ENCODE data around the gene SLC25A40. TPM values are rescaled to one million over a fixed set of nuclear protein-coding genes. Genes with fewer than 3 reads are reported as not detected.
"Not testable (repeated sequence)": the region's sequence is repeated elsewhere in the genome, so short reads cannot be mapped to it uniquely, and the experiment has no call there.

The SLC25A40 gene
- total RNA-seq, 1 experiment from 2014 or later = 43.7 TPM

DNA sequence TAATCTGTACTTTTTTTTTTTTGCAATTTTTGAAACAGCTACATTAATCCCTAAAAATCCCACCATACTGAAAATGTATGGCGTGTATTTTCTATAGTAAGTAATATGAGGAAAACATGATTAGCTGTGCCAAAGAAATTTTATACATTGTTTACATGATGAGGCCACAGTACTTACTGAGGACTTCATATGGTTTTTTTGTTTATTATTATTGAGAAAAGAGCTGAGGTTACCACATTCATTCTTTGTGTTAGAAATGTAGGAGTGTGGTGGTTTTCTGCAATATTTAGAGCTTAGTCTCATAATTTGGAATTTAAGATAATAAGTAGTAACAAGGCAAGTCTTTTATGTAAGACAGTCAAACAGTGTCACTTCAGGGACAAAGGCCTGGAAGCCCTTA, 45.1 kb downstream of the SLC25A40 start:
- POLR2A ChIA-PET = interaction anchor here (0.7 kb wide), 3 partner anchors 12 to 310 kb away, joined by 3 read pairs; no protein-coding TSS in a partner anchor
- intact Hi-C loops (cut with micrococcal nuclease; ENCODE audit: unreplicated experiment) = no loop called here
- in situ Hi-C loops (cut with HindIII; ENCODE audit: low pct_unique_long_range_greater_than_20kb, low sequenced_read_pairs) = no loop called here
- BruUV-seq (replicated peaks) = no TSS peak
- no peaks in the 10 kb centered on the region for H3K9me3 ChIP-seq (ENCODE audit: control insufficient read depth, insufficient read depth, low read depth, low read length)
- H3K36me3 ChIP-seq (ENCODE audit: control insufficient read depth, insufficient read depth, low read length) = no peaks in the 10 kb centered on the region; the same call in 1 of the 2 replicates
- CTCF ChIA-PET = interaction anchor here (0.6 kb wide), 1 partner anchor 339 kb away, joined by 3 read pairs; no protein-coding TSS in a partner anchor
- no peaks in the 10 kb centered on the region for H3K4me1 ChIP-seq (ENCODE audit: control insufficient read depth, insufficient read depth, low read length)
- no peak overlapping the region for H3K27ac ChIP-seq (ENCODE audit: low read length)
- H3K4me3 ChIP-seq (ENCODE audit: low read depth in 2 of 2, low read length in 2 of 2) = no peak overlapping the region
- TF ChIP-seq, protein P1, sequence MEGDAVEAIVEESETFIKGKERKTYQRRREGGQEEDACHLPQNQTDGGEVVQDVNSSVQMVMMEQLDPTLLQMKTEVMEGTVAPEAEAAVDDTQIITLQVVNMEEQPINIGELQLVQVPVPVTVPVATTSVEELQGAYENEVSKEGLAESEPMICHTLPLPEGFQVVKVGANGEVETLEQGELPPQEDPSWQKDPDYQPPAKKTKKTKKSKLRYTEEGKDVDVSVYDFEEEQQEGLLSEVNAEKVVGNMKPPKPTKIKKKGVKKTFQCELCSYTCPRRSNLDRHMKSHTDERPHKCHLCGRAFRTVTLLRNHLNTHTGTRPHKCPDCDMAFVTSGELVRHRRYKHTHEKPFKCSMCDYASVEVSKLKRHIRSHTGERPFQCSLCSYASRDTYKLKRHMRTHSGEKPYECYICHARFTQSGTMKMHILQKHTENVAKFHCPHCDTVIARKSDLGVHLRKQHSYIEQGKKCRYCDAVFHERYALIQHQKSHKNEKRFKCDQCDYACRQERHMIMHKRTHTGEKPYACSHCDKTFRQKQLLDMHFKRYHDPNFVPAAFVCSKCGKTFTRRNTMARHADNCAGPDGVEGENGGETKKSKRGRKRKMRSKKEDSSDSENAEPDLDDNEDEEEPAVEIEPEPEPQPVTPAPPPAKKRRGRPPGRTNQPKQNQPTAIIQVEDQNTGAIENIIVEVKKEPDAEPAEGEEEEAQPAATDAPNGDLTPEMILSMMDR (IDR thresholded peaks at IDR 0.05) = no peak
- TF ChIP-seq POLR2AphosphoS5 (IDR thresholded peaks at IDR 0.05; ENCODE audit: low read depth, low read length) (no peak), TCF7L2 (IDR thresholded peaks at IDR 0.05; ENCODE audit: low read depth, low read length) (no peak), SIN3A (IDR thresholded peaks at IDR 0.05; ENCODE audit: borderline replicate concordance, insufficient read depth, low read depth, low read length) (no peak)
- TF ChIP-seq, protein P2, sequence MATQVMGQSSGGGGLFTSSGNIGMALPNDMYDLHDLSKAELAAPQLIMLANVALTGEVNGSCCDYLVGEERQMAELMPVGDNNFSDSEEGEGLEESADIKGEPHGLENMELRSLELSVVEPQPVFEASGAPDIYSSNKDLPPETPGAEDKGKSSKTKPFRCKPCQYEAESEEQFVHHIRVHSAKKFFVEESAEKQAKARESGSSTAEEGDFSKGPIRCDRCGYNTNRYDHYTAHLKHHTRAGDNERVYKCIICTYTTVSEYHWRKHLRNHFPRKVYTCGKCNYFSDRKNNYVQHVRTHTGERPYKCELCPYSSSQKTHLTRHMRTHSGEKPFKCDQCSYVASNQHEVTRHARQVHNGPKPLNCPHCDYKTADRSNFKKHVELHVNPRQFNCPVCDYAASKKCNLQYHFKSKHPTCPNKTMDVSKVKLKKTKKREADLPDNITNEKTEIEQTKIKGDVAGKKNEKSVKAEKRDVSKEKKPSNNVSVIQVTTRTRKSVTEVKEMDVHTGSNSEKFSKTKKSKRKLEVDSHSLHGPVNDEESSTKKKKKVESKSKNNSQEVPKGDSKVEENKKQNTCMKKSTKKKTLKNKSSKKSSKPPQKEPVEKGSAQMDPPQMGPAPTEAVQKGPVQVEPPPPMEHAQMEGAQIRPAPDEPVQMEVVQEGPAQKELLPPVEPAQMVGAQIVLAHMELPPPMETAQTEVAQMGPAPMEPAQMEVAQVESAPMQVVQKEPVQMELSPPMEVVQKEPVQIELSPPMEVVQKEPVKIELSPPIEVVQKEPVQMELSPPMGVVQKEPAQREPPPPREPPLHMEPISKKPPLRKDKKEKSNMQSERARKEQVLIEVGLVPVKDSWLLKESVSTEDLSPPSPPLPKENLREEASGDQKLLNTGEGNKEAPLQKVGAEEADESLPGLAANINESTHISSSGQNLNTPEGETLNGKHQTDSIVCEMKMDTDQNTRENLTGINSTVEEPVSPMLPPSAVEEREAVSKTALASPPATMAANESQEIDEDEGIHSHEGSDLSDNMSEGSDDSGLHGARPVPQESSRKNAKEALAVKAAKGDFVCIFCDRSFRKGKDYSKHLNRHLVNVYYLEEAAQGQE (IDR thresholded peaks at IDR 0.05; ENCODE audit: insufficient read depth in 1 of 2, low read depth in 2 of 2, low read length in 1 of 2) = no peak
- no peak for DNase-seq (ENCODE audit: low read depth, low spot score)
- H3K27me3 ChIP-seq (ENCODE audit: control insufficient read depth, insufficient read depth, low read length) = no peaks in the 10 kb centered on the region
- ATAC-seq = no peak

DNA sequence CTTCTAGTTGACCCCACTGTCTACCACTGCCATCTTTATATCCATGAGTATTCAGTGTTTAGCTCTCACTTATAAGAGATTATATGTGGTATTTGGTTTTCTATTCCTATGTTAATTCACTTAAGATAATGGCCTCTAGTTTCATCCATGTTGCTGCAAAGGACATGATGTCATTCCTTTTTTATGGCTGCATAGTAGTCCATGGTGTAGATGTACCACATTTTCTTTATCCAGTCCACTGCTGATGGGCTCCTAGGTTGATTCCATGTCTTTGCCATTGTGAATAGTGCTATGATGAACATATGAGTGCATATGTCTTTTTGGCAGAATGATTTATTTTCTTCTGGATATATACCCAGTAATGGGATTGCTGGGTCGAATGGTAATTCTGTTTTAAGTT, 47.8 kb downstream of the SLC25A40 start:
- intact Hi-C loops (cut with micrococcal nuclease; ENCODE audit: unreplicated experiment); CTCF ChIA-PET; in situ Hi-C loops (cut with HindIII; ENCODE audit: low pct_unique_long_range_greater_than_20kb, low sequenced_read_pairs): not testable (repeated sequence)

DNA sequence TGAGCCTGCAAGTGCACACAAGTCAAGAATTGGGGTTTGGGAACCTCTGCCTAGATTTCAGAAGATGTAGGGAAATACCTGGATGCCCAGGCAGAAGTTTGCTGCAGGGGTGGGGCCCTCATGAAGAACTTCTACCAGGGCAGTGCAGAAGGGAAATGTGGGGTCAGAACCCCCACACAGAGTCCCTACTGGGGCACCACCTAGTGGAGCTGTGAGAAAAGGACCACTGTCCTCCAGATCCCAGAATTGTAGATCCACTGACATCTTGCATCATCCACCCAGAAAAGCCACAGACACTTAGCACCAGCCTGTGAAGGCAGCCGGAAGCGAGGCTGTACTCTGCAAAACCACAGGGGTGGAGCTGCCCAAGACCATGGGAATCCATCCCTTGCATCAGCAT, 50.8 kb downstream of the SLC25A40 start:
- H3K4me1 ChIP-seq (ENCODE audit: control insufficient read depth, insufficient read depth, low read length); H3K27me3 ChIP-seq (ENCODE audit: control insufficient read depth, insufficient read depth, low read length); BruUV-seq (replicated peaks); DNase-seq (ENCODE audit: low read depth, low spot score); CTCF ChIA-PET; H3K9me3 ChIP-seq (ENCODE audit: control insufficient read depth, insufficient read depth, low read depth, low read length); H3K36me3 ChIP-seq (ENCODE audit: control insufficient read depth, insufficient read depth, low read length); intact Hi-C loops (cut with micrococcal nuclease; ENCODE audit: unreplicated experiment); ATAC-seq; in situ Hi-C loops (cut with HindIII; ENCODE audit: low pct_unique_long_range_greater_than_20kb, low sequenced_read_pairs); POLR2A ChIA-PET; H3K4me3 ChIP-seq (ENCODE audit: low read depth in 2 of 2, low read length in 2 of 2); H3K27ac ChIP-seq (ENCODE audit: low read length): not testable (repeated sequence)

More for the DNA sequence above, 47.8 kb downstream of the SLC25A40 start:
- H3K4me3 ChIP-seq (ENCODE audit: low read depth in 2 of 2, low read length in 2 of 2); H3K27me3 ChIP-seq (ENCODE audit: control insufficient read depth, insufficient read depth, low read length); H3K4me1 ChIP-seq (ENCODE audit: control insufficient read depth, insufficient read depth, low read length); DNase-seq (ENCODE audit: low read depth, low spot score); POLR2A ChIA-PET; H3K27ac ChIP-seq (ENCODE audit: low read length); BruUV-seq (replicated peaks); H3K36me3 ChIP-seq (ENCODE audit: control insufficient read depth, insufficient read depth, low read length); H3K9me3 ChIP-seq (ENCODE audit: control insufficient read depth, insufficient read depth, low read depth, low read length); ATAC-seq: not testable (repeated sequence)

DNA sequence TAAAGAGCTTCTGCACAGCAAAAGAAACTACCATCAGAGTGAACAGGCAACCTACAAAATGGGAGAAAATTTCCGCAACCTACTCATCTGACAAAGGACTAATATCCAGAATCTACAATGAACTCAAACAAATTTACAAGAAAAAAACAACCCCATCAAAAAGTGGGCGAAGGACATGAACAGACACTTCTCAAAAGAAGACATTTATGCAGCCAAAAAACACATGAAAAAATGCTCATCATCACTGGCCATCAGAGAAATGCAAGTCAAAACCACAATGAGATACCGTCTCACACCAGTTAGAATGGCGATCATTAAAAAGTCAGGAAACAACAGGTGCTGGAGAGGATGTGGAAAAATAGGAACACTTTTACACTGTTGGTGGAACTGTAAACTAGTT, 54.1 kb downstream of the SLC25A40 start:
- H3K27me3 ChIP-seq (ENCODE audit: control insufficient read depth, insufficient read depth, low read length); CTCF ChIA-PET; intact Hi-C loops (cut with micrococcal nuclease; ENCODE audit: unreplicated experiment); H3K4me3 ChIP-seq (ENCODE audit: low read depth in 2 of 2, low read length in 2 of 2); DNase-seq (ENCODE audit: low read depth, low spot score); H3K9me3 ChIP-seq (ENCODE audit: control insufficient read depth, insufficient read depth, low read depth, low read length); BruUV-seq (replicated peaks); ATAC-seq; H3K4me1 ChIP-seq (ENCODE audit: control insufficient read depth, insufficient read depth, low read length); in situ Hi-C loops (cut with HindIII; ENCODE audit: low pct_unique_long_range_greater_than_20kb, low sequenced_read_pairs); H3K36me3 ChIP-seq (ENCODE audit: control insufficient read depth, insufficient read depth, low read length); POLR2A ChIA-PET; H3K27ac ChIP-seq (ENCODE audit: low read length): not testable (repeated sequence)
